Inflammatory macrophage (primary cell): ENCODE data around the gene LEKR1.
"Not testable (repeated sequence)": the region's sequence is repeated elsewhere in the genome, so short reads cannot be mapped to it uniquely, and the experiment has no call there.

ENCODE experiments used
- DNase-seq, 2 donors: peaks; one replicate each; pipeline ENCODE4 v3.0.0-alpha.2; 2020 to 2022

The LEKR1 gene

GRCh38 chr3:156910022-156910421 is 83.9 kb downstream of the LEKR1 start:
- DNase-seq: no peak

GRCh38 chr3:156910831-156911230 is 84.7 kb downstream of the LEKR1 start:
- DNase-seq: not testable (repeated sequence)

- not testable (repeated sequence) for DNase-seq
These were observed 88.1 kb downstream of the LEKR1 start for GRCh38 chr3:156914300-156914699.

- DNase-seq: no peak
These were observed 89.2 kb downstream of the LEKR1 start for GRCh38 chr3:156915372-156915771.

- DNase-seq: no peak
These were observed 92.6 kb downstream of the LEKR1 start for GRCh38 chr3:156918746-156919145.

GRCh38 chr3:156919818-156920217 is 93.7 kb downstream of the LEKR1 start:
- DNase-seq: no peak

- no peak for DNase-seq
These were observed 94.2 kb downstream of the LEKR1 start for GRCh38 chr3:156920399-156920798.

- DNase-seq: no peak
These were observed 97.2 kb downstream of the LEKR1 start for GRCh38 chr3:156923349-156923748.

GRCh38 chr3:156938724-156939123 is 112.6 kb downstream of the LEKR1 start:
- DNase-seq: no peak

- DNase-seq: no peak
These were observed 113.2 kb downstream of the LEKR1 start for GRCh38 chr3:156939315-156939714.

- DNase-seq: no peak
These were observed 115.2 kb downstream of the LEKR1 start for GRCh38 chr3:156941311-156941710.

- no peak for DNase-seq
These were observed 122.5 kb downstream of the LEKR1 start for GRCh38 chr3:156948402-156949210.

GRCh38 chr3:156952011-156952410 is 125.9 kb downstream of the LEKR1 start:
- no peak for DNase-seq

- no peak for DNase-seq
These were observed 131.6 kb downstream of the LEKR1 start for GRCh38 chr3:156957715-156958114.

- no peak for DNase-seq
These were observed 136.9 kb downstream of the LEKR1 start for GRCh38 chr3:156963096-156963495.

- peak; percentile 22 to 67 for DNase-seq
These were observed 138.4 kb downstream of the LEKR1 start for GRCh38 chr3:156964577-156964976.

- DNase-seq: not testable (repeated sequence)
These were observed 140.2 kb downstream of the LEKR1 start for GRCh38 chr3:156966349-156966748.

GRCh38 chr3:156973954-156974353 is 147.8 kb downstream of the LEKR1 start:
- no peak for DNase-seq

- DNase-seq: no peak
These were observed 148.8 kb downstream of the LEKR1 start for GRCh38 chr3:156974931-156975330.

GRCh38 chr3:156975721-156976120 is 149.6 kb downstream of the LEKR1 start:
- no peak for DNase-seq

GRCh38 chr3:156976933-156977332 is 150.8 kb downstream of the LEKR1 start:
- DNase-seq: no peak

- peak; percentile 48 to 55 for DNase-seq
These were observed 152.4 kb downstream of the LEKR1 start for GRCh38 chr3:156978481-156978961.

- no peak for DNase-seq
These were observed 154.9 kb downstream of the LEKR1 start for GRCh38 chr3:156981005-156981404.

GRCh38 chr3:156983559-156983958 is 157.4 kb downstream of the LEKR1 start:
- no peak for DNase-seq

- peak; percentile 70 to 90 for DNase-seq
These were observed 159.6 kb downstream of the LEKR1 start for GRCh38 chr3:156985711-156986110.
